ENCODE results near the gene TINAGL1.

The TINAGL1 gene

GRCh38 chr1:31593770-31594632, 17.7 kb downstream of the TINAGL1 start:
- Histone ChIP-seq H3K9me3 (no peaks in the 10 kb centered on the region), H3K27me3 (peaks cover 50% of the 10 kb centered on the region), H3K36me3 (no peaks in the 10 kb centered on the region), H3K4me1 (ENCODE audit: control insufficient read depth in 1 of 2, insufficient read depth in 1 of 2, low read depth in 1 of 2, low read length in 1 of 2) (no peaks in the 10 kb centered on the region), H3K27ac (no peak overlapping the region), H3K4me3 (ENCODE audit: low read depth in 1 of 2, low read length in 1 of 2) (no peak overlapping the region)
- TF ChIP-seq, protein P1, sequence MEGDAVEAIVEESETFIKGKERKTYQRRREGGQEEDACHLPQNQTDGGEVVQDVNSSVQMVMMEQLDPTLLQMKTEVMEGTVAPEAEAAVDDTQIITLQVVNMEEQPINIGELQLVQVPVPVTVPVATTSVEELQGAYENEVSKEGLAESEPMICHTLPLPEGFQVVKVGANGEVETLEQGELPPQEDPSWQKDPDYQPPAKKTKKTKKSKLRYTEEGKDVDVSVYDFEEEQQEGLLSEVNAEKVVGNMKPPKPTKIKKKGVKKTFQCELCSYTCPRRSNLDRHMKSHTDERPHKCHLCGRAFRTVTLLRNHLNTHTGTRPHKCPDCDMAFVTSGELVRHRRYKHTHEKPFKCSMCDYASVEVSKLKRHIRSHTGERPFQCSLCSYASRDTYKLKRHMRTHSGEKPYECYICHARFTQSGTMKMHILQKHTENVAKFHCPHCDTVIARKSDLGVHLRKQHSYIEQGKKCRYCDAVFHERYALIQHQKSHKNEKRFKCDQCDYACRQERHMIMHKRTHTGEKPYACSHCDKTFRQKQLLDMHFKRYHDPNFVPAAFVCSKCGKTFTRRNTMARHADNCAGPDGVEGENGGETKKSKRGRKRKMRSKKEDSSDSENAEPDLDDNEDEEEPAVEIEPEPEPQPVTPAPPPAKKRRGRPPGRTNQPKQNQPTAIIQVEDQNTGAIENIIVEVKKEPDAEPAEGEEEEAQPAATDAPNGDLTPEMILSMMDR (IDR thresholded peaks at IDR 0.05): no peak

GRCh38 chr1:31595836-31596736, 19.8 kb downstream of the TINAGL1 start:
- Histone ChIP-seq H3K4me3 (ENCODE audit: low read depth in 1 of 2, low read length in 1 of 2) (no peak overlapping the region), H3K4me1 (ENCODE audit: control insufficient read depth in 1 of 2, insufficient read depth in 1 of 2, low read depth in 1 of 2, low read length in 1 of 2) (no peaks in the 10 kb centered on the region), H3K9me3 (no peaks in the 10 kb centered on the region), H3K27ac (no peak overlapping the region), H3K27me3 (peaks cover 30% of the 10 kb centered on the region), H3K36me3 (no peaks in the 10 kb centered on the region)
- TF ChIP-seq, protein P1 (IDR thresholded peaks at IDR 0.05): no peak

GRCh38 chr1:31596737-31597097, 20.4 kb downstream of the TINAGL1 start:
- no peak overlapping the region for H3K27ac ChIP-seq
- H3K4me1 ChIP-seq (ENCODE audit: control insufficient read depth in 1 of 2, insufficient read depth in 1 of 2, low read depth in 1 of 2, low read length in 1 of 2): no peaks in the 10 kb centered on the region
- TF ChIP-seq, protein P1 (IDR thresholded peaks at IDR 0.05): no peak
- H3K9me3 ChIP-seq: no peaks in the 10 kb centered on the region
- H3K36me3 ChIP-seq: no peaks in the 10 kb centered on the region
- peaks cover 23% of the 10 kb centered on the region for H3K27me3 ChIP-seq
- H3K4me3 ChIP-seq (ENCODE audit: low read depth in 1 of 2, low read length in 1 of 2): no peak overlapping the region

DNA sequence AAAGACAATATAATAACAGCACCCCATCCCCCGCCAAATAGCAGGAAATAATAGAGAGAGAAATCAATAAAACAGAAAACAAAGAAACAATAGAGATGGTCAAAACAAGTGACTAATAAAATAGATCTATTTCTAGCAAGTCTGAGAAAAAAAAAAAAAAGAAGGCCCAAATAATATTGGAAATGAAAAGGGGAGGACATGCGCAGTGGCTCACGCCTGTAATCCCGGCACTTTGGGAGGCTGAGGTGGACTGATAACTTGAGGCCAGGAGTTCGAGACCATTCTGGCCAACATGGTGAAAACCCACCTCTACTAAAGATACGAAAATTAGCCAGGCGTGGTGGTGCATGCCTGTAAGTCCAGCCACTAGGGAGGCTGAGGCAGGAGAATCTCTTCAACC, 22.7 kb downstream of the TINAGL1 start:
- H3K27ac ChIP-seq: no peak overlapping the region
- H3K4me1 ChIP-seq (ENCODE audit: control insufficient read depth in 1 of 2, insufficient read depth in 1 of 2, low read depth in 1 of 2, low read length in 1 of 2): no peaks in the 10 kb centered on the region
- H3K9me3 ChIP-seq: no peaks in the 10 kb centered on the region
- peaks cover 8% of the 10 kb centered on the region for H3K27me3 ChIP-seq
- no peak overlapping the region for H3K4me3 ChIP-seq (ENCODE audit: low read depth in 1 of 2, low read length in 1 of 2)
- TF ChIP-seq, protein P1 (IDR thresholded peaks at IDR 0.05): no peak
- no peaks in the 10 kb centered on the region for H3K36me3 ChIP-seq

GRCh38 chr1:31600641-31601040, 24.3 kb downstream of the TINAGL1 start:
- Histone ChIP-seq H3K27me3 (peaks cover 8% of the 10 kb centered on the region), H3K4me1 (ENCODE audit: control insufficient read depth in 1 of 2, insufficient read depth in 1 of 2, low read depth in 1 of 2, low read length in 1 of 2) (no peaks in the 10 kb centered on the region), H3K27ac (no peak overlapping the region), H3K9me3 (no peaks in the 10 kb centered on the region), H3K36me3 (no peaks in the 10 kb centered on the region), H3K4me3 (ENCODE audit: low read depth in 1 of 2, low read length in 1 of 2) (no peak overlapping the region)
- TF ChIP-seq, protein P1 (IDR thresholded peaks at IDR 0.05): no peak

All from neutrophil (primary cell).